ENCODE results near the gene PSAT1.

- no peak for TF ChIP-seq CTCF (IDR thresholded peaks at IDR 0.05)
- no peak for TF ChIP-seq REST (IDR thresholded peaks at IDR 0.05; ENCODE audit: insufficient read depth in 1 of 2, low read depth in 2 of 2, low read length in 1 of 2)
- TF ChIP-seq SIN3A (IDR thresholded peaks at IDR 0.05; ENCODE audit: borderline replicate concordance, insufficient read depth, low read depth, low read length): no peak
- no peak for TF ChIP-seq POLR2AphosphoS5 (IDR thresholded peaks at IDR 0.05; ENCODE audit: low read depth, low read length)
- TF ChIP-seq TCF7L2 (IDR thresholded peaks at IDR 0.05; ENCODE audit: low read depth, low read length): no peak
Measured at GRCh38 chr9:78286946-78287388, 10.0 kb upstream of the PSAT1 start.
